ENCODE results near the gene CECR2.

CECR2 gene

DNA sequence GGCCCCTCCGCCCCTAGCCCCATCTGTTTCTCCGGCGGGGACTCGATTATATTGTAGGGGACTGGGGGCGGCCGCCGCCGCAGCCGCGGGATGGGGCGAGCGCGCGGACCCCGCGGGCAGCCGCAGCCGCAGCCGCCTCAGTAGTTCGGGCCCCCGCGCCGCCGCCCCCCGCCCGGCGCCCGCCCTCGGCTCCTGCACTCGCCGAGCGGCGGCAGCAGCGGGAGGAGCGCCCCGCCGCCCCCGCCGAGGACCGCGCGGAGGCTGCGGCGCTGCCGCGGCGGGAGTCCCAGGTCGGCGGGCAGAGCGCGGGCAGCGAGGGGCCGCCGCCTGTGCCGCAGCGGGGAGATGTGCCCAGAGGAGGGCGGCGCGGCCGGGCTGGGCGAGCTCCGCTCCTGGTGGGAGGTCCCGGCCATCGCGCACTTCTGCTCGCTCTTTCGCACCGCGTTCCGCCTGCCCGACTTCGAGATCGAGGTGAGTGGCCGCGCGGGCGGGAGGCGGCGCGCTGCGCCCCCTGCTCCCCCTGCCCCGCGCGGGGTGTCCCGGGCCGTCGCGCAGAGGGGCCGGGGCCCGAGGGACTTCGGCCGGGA is at the start of gene CECR2:
Gene CECR2 (plus strand): TSS at position 22 of the 587 bp plus-strand sequence. CDS start 324 bp downstream, at position 346.
- no peak for DNase-seq (ENCODE audit: low read depth, low spot score)

- no peak for DNase-seq (ENCODE audit: low read depth, low spot score)
Observed at GRCh38 chr22:17319546-17319945, 49.7 kb upstream of the CECR2 start.

DNA sequence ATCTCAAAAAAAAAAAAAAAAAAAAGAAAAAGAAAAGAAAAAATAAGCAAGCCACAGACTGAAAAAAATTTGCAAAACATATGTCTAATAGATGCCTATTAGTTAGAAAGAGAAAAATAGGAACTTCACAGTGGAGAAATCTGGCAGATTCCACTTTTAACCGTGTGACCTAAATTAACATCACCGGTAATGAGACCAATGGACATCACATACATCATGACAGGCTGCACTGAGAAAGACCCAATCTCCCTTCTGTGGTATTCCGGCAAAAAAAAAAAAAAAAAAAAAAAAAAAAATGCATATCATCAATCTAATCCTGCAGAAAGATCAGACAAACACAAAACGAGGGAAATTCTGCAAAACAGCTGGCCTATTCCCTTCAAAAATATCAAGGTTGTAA is 46.7 kb upstream of the CECR2 start:
- no peak for DNase-seq (ENCODE audit: low read depth, low spot score)

DNA sequence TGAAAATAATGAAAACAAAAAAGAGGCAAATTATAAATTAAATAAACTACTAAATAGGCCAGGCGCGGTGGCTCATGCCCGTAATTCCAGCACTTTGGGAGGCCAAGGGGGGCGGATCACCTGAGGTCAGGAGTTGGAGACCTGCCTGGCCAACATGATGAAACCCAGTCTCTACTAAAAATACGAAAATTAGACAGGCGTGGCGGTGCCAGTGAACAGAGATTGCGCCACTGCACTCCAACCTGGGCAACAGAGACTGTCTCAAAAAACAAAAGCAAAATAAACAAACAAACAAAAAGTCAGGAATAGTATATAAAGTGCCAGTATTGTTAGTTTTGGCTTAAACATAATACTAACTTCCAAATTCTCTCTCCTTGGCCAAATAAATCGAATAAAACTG is 37.6 kb upstream of the CECR2 start:
- DNase-seq (ENCODE audit: low read depth, low spot score), result no peak

- DNase-seq (ENCODE audit: low read depth, low spot score), result no peak
Observed at GRCh38 chr22:17332109-17332800, 37.0 kb upstream of the CECR2 start.

DNA sequence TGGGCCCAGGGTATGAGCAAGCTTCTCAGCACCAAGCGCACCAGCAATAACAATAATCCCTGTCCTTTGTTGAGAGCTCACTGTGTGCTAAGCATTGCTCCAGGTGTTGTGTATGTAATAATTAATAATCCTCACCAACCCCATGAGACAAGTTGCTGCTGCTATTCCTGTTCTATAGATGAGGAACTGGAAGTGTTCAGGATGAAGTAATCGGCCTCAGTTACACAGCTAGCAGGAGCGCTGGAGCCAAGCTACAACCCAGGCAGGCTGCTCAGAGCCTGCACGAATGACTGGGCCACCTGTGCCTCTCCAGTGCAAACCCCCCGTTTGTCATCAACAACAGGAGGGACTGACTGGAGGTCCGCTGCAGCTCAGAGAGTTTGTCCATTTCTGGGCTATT is 35.2 kb upstream of the CECR2 start:
- DNase-seq (ENCODE audit: low read depth, low spot score), result no peak

DNA sequence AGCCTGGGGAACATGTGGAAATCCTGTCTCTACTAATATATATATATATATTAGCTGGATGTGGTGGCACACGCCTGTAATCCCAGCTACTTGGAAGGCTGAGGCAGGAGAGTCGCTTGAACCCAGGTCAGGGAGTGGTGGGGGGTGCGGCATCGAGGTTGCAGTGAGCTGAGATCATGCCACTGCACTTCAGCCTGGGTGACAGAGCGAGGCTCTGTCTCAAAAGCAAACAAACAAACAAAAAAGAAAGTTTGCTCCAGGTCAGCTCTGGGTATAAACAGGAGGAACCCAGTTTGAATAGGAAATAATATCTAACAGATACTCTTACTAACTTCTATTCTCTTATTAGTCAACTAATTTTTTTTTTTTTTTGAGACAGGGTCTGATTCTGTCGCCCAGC is 34.3 kb upstream of the CECR2 start:
- DNase-seq (ENCODE audit: low read depth, low spot score), result no peak

DNA sequence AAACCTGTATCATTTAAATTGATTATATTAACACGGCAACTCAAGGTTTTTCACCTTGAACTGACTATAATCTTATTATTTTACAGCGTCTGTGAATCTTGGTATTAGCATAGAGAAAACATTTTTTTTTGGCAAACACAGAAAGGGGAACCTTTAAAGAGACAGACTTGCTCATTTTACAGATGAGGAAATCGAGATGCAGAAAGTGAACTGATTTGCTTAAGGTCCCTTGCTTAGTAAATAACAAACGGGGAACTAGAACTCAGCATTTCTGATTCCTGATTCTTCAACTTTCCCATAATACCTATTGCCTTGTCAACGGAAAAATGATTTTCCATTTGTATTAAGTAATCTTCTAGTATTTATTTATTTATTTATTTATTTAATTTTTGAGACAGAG is 33.2 kb upstream of the CECR2 start:
- DNase-seq (ENCODE audit: low read depth, low spot score), result no peak

GRCh38 chr22:17337639-17338038 is 31.6 kb upstream of the CECR2 start:
- no peak for DNase-seq (ENCODE audit: low read depth, low spot score)

- DNase-seq (ENCODE audit: low read depth, low spot score), result no peak
Observed at GRCh38 chr22:17339095-17339693, 30.1 kb upstream of the CECR2 start.

GRCh38 chr22:17342361-17342760 is 26.9 kb upstream of the CECR2 start:
- no peak for DNase-seq (ENCODE audit: low read depth, low spot score)

DNA sequence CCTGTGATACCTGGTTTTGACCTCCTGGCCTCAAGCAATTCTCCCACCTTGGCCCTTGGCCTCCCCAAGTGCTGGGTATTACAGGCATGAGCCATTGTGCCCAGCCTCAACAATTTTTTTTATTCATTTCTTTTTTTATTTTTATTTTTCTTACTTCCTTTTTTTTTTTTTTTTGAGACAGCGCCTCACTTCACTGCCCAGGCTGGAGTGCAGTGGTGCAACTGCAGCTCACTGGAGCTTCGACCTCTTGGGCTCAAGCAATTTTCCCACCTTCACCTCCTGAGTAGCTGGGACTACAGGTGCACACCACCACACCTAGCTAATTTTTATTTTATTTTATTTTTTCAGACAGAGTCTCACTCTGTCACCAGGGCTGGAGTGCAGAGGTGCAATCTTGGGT is 25.5 kb upstream of the CECR2 start:
- DNase-seq (ENCODE audit: low read depth, low spot score), result no peak

DNA sequence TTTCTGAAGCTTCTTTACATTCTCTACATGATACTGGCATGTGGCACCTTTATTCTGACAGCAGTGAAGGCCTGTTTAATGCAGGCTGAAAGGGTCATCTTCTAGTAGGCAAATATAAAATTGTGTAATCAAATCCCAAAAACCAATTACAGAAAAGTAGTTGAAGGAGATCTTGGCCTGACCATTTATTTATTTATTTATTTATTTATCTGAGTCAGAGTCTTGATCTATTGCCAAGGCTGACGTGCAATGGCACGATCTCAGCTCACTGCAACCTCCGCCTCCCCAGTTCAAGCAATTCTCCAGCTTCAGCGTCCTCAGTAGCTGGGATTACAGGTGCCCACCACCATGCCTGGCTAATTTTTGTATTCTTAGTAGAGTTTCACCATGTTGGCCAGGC is 22.7 kb upstream of the CECR2 start:
- DNase-seq (ENCODE audit: low read depth, low spot score), result no peak

- no peak for DNase-seq (ENCODE audit: low read depth, low spot score)
Observed at GRCh38 chr22:17347724-17348123, 21.5 kb upstream of the CECR2 start.

DNA sequence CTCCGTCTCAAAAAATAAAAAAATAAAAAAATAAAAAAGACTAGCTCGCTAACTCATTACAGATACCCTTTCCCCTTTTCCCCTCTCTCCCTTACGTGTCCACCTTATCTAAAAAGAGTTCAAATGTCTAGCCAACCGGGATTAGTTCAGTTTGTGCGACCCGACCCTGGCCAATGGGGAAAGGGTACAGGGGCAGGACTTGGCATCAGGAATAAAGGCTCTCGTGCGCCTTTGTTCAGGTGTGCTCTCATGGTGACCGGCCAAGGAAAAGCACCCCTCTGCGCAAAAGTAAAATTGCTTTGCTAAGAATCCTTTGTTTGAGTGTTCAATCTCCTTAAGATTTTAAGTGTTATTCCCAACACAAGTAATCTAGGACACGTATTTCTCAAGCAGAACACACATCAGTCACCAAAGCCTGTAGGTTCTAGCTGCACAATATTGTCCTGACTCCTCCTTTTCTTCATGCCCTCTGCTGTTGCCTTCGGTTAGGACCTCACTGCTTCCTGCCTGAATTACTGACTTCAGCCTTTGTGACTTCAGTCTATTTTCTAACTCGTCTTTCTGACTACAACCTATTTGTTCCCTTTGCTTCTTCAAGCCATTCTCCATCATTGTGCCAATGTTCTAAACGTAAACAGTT is 20.7 kb upstream of the CECR2 start:
- DNase-seq (ENCODE audit: low read depth, low spot score), result no peak

DNA sequence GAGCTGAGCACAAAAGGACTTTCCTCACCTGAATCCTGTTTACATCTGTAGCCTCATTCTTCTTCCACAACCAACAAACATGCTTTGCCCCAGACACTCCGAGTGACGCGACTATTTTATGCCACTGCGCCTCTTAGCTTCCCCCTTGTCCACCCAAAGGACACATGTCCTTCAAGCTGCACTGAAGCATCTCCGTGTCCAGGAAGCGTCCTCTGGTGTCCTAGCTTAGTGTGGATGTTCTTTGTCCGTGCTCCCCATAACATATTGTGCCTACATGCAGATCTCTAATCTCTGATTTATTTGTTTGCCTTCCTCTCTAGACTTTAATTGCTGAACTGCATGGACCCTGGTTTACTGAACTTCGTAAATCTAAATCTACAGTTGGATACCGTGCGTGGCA is 20.1 kb upstream of the CECR2 start:
- no peak for DNase-seq (ENCODE audit: low read depth, low spot score)

DNA sequence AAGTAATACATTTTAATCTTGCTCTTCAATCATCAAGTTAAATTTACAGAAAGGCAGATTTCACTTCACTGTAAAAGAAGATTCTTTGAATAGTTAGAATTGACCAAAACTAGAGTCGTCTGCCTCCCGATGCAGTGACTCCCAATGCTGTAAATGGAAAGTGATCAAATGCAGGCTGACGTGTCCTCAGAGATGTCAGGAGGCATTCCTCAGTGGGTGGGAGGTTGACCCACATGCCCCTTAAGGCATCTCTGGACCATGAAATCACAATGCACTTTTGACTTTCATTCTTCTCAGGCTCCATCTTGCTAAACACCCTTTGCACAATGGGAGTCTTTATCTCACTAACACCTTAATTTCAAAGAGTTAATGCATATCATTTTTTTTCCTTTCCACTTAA is 19.0 kb upstream of the CECR2 start:
- no peak for DNase-seq (ENCODE audit: low read depth, low spot score)

- no peak for DNase-seq (ENCODE audit: low read depth, low spot score)
Observed at GRCh38 chr22:17352798-17353197, 16.5 kb upstream of the CECR2 start.

DNA sequence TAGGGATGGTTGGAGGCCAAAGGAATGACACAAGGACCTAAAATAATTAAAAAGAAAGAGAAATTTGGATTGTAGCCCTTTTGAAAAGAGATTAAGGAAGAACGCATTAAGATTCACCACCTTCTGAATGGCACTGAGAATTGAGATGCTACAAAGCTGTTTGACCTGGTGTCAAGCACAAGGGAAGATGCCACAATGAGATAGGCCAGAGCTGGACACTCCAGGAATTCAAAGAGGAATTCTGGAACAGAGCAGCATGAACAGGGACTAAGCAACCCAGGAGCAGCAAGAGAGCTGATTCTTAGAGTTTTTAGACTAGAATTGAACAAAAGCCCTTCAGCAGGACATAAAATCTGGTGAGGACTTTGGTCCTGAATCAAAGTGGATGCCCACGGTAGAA is 11.6 kb upstream of the CECR2 start:
- DNase-seq (ENCODE audit: low read depth, low spot score), result no peak

GRCh38 chr22:17358415-17358814 is 10.8 kb upstream of the CECR2 start:
- DNase-seq (ENCODE audit: low read depth, low spot score), result no peak

- DNase-seq (ENCODE audit: low read depth, low spot score), result no peak
Observed at GRCh38 chr22:17359501-17359900, 9.8 kb upstream of the CECR2 start.

DNA sequence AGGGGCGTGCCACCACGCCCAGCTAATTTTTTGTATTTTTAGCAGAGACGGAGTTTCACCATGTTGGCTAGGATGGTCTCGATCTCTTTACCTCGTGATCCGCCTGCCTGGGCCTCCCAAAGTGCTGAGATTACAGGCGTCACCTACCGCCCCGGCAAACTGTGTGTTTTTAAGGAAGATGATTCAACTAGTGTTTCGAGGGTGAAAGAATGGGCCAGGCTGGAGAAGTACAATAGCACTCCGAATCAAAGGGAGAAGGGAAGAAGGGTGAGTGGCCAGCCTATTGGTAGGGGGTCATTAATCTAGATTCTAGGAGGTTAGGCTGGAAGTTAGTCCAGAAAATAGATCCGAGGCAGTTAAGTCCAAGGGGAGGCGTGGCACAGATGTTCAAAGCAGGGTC is 2.9 kb upstream of the CECR2 start:
- no peak for DNase-seq (ENCODE audit: low read depth, low spot score)

DNA sequence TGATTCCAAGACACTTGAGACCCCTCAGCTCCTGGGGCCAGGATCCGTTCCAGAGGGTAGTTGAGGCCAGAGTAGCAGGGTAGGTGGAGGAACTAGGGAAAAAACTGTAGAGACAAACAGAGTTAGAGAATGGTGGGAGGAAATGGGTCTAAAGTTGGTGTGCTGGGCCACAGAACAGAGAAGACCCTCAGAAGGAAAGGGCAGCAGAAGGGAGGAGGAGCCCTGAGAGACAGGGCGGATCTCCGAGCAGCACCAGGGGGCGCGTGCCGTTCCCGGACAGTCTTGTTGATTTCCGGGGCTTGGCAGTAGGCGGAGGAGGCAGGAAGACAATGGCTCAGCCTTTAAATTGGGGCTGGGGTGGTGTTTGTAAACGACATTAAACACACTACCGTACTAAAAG is 2.4 kb upstream of the CECR2 start:
- DNase-seq (ENCODE audit: low read depth, low spot score), result no peak
